CD4-positive, alpha-beta T cell treated with Interleukin-6 for 4 hours (primary cell): ENCODE results near the gene IFNAR2.
A peak's percentile ranks its signal among the peaks of the same experiment; 100 is the strongest.

Experiments
- DNase-seq: peaks from one replicate; pipeline ENCODE4 v3.0.0-alpha.2; 2020; ENCODE audit warnings: mixed read lengths

IFNAR2 gene

GRCh38 chr21:33229784-33230544 lies at the start of gene IFNAR2:
TSS of gene IFNAR2 (plus strand) at chr21:33229938. CDS start at chr21:33241923, 11,985 bp downstream.
- DNase-seq, result peak; percentile 80

GRCh38 chr21:33185852-33186251 lies 43.9 kb upstream of the IFNAR2 start:
- peak; percentile 60 for DNase-seq

GRCh38 chr21:33187276-33187675 lies 42.5 kb upstream of the IFNAR2 start:
- no peak for DNase-seq

- no peak for DNase-seq
Measured at GRCh38 chr21:33189237-33189636, 40.5 kb upstream of the IFNAR2 start.

GRCh38 chr21:33189824-33190223 lies 39.9 kb upstream of the IFNAR2 start:
- DNase-seq, result no peak

GRCh38 chr21:33196941-33197374 lies 32.8 kb upstream of the IFNAR2 start:
- peak; percentile 74 for DNase-seq

GRCh38 chr21:33197496-33197895 lies 32.2 kb upstream of the IFNAR2 start:
- no peak for DNase-seq

- DNase-seq, result no peak
Measured at GRCh38 chr21:33198346-33199099, 31.2 kb upstream of the IFNAR2 start.

GRCh38 chr21:33199100-33199464 lies 30.7 kb upstream of the IFNAR2 start:
- no peak for DNase-seq

GRCh38 chr21:33199516-33200217 lies 30.1 kb upstream of the IFNAR2 start:
- DNase-seq, result peak; percentile 88

- no peak for DNase-seq
Measured at GRCh38 chr21:33201956-33202355, 27.8 kb upstream of the IFNAR2 start.

- DNase-seq, result no peak
Measured at GRCh38 chr21:33202464-33203363, 27.0 kb upstream of the IFNAR2 start.

GRCh38 chr21:33203371-33203724 lies 26.4 kb upstream of the IFNAR2 start:
- DNase-seq, result no peak

GRCh38 chr21:33205476-33205875 lies 24.3 kb upstream of the IFNAR2 start:
- DNase-seq, result peak; percentile 27

- DNase-seq, result no peak
Measured at GRCh38 chr21:33206771-33207281, 22.9 kb upstream of the IFNAR2 start.

GRCh38 chr21:33207449-33208149 lies 22.1 kb upstream of the IFNAR2 start:
- no peak for DNase-seq

- DNase-seq, result no peak
Measured at GRCh38 chr21:33208534-33208933, 21.2 kb upstream of the IFNAR2 start.

- DNase-seq, result no peak
Measured at GRCh38 chr21:33211305-33211704, 18.4 kb upstream of the IFNAR2 start.

- DNase-seq, result peak; percentile 52
Measured at GRCh38 chr21:33211732-33212131, 18.0 kb upstream of the IFNAR2 start.

- DNase-seq, result peak; percentile 53
Measured at GRCh38 chr21:33212159-33212851, 17.4 kb upstream of the IFNAR2 start.

GRCh38 chr21:33214056-33214455 lies 15.7 kb upstream of the IFNAR2 start:
- DNase-seq, result no peak
